Activated CD4-positive, alpha-beta T cell treated with anti-CD3 and anti-CD28 coated beads, Interleukin-2, Interleukin-4, amounts not matched to agents 100 ng/mL and 50 ng/mL, durations not matched to agents 16 hours and 8 hours (primary cell): ENCODE measurements around the gene MEIG1.
"Not testable (repeated sequence)": the region's sequence is repeated elsewhere in the genome, so short reads cannot be mapped to it uniquely, and the experiment has no call there.

Experiments
- DNase-seq: peaks from one replicate; pipeline ENCODE4 v3.0.0-alpha.2; 2020; ENCODE audit warnings: low spot score

MEIG1 gene, protein sequence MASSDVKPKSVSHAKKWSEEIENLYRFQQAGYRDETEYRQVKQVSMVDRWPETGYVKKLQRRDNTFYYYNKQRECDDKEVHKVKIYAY

DNA sequence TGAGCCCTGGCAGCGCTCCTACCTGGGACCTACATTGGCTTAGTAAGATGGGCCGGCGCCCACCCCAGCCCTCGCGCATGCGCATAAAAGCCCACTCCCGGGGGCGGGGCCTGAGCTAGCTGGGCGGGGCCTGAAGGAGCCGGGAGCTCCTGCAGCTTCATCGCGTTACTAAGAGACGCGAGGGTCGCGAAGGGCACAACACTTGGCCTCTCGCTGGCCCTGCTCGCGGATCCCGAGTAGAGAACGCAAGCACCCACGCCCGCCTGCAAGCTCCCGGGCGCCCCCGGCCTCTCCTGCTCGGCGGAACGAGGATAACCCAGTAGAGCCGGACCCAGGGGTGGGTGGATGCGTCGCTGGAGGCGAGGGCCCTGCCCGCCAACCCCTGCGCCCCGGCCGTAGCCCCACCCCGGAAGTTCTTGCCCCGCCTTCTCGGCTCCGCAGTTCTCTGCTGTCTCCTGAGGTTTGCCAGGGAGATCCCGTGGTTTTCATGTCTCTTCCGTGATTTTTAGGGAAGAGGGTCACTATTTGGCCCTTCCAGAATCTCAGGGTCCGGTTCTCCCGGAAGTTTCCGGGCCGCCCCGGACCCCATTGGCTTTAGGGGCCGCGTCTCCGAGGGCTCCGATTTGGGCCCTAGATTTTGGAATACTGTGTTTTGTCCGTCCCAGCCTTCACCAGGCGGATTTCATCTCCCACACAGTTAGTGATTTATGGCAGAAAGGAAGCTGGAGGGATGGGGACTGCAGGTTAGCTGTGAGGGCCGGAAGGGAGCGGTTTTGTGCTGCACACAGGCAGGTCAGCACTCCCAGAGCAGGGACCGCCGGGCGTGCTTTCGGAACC is at the start of gene MEIG1:
Gene MEIG1, plus strand, starts transcription at position 168 of the 837 bp plus-strand sequence. CDS start 7,081 bp downstream, outside the sequence.
- DNase-seq, result peak; percentile 91

DNA sequence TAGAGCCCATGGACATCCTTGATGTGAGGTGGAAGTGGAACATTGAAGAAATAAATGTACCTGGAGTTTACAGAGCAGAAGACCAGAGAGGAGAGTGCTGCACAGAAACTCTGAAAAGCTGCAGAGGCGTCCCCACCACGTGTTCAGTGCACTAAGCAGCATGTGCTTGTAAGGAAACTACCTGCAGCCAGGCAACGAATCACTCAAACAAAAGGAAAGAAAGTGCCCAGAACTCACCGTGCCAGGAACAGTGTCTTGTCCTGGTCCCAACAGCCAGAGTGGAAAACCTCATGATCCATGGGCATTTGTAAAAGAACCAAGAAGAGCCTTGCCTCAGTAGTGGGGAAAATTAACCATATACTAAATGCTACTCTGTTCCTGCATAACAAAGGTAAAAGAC is 48.2 kb upstream of the MEIG1 start:
- DNase-seq, result no peak

DNA sequence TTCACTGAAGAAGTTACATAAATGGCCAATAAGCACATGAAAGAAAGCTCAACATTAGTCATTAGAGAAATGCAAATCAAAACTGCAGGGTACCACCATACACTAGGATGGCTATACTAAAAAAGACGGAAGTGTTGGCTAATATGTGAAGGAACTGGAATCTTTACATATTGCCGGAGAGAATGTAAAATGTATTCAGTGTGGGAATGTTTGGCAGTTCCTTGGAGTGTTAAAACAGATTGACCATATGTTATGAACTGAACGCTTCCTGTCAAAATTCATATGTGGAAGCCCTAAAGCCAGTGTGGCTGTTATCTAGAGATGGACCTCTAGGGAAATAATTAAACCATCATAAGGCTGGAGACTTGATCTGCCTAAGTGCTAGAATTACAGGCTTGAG is 47.4 kb upstream of the MEIG1 start:
- no peak for DNase-seq

DNA sequence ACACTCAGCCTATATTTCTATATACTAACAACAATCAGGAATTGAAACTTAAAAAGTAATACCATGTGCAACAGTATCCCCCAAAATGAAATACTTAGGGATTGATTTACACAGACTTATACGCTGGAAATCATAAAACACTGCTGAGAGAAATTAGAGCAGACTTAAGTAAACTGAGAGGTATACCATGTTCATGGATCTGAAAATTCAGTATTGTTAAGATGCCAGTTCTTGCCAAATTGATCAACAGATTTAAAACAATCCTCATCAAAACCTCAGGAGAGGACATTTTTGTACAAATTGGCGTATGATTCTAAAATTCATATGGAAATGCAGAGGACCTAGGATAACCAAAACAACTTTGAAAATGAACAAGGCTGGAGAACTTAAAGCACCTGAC is 42.6 kb upstream of the MEIG1 start:
- DNase-seq, result no peak

DNA sequence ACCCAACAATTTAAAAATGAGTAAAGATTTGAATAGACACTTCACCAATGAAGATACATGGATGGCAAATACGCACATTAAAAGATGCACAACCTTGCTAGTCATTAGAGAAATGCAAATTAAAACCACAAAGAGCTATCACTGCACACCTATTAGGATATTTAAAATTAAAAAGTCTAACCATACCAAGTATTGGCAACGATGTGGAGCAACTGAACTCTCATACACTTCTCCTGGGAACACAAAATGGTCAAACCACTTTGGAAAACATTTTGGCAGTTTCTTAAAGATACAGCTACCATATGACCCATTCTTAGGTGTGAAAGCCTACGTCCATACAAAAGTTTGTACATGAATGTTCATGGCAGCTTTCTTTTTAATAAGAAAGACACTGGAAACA is 41.4 kb upstream of the MEIG1 start:
- DNase-seq, result no peak

GRCh38 chr10:14918964-14919363 is 40.2 kb upstream of the MEIG1 start:
- no peak for DNase-seq

GRCh38 chr10:14924013-14924412 is 35.2 kb upstream of the MEIG1 start:
- DNase-seq, result no peak

DNA sequence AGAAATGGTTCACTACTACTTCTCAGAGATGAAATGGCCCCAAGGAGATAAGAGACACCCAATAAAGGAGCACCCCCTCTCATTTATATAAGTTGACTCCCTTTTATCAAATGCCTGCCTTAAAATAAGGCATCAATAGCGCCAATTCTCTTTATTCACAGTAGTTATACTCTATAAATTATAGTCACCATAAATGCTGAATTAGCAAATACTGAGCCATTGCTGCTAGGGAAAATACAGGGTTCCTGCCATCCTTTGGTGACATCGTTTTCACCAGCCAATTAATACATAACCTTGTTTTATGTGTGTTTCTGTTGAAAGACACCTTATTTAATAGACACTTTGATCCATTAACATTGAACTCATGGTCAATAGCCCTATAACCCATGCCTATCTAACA is 33.9 kb upstream of the MEIG1 start:
- no peak for DNase-seq

DNA sequence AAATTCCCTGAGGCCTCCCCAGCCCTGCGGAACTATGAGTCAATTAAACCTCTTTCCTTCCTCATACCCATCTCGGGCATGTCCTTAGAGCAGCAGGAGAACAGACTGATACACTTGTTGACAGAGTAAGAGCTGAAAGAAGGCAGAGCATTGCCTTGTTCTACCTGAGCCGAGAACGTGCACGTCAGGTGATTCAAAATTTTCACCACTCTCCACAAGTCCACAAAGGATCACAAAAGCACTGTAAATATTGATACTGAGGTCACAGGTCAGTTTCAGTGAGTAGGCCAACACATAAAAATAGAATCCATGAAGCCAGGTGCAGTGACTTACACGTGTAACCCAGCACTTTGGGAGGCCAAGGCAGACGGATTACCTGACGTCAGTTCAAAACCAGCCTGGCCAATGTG is 33.1 kb upstream of the MEIG1 start:
- DNase-seq, result no peak

DNA sequence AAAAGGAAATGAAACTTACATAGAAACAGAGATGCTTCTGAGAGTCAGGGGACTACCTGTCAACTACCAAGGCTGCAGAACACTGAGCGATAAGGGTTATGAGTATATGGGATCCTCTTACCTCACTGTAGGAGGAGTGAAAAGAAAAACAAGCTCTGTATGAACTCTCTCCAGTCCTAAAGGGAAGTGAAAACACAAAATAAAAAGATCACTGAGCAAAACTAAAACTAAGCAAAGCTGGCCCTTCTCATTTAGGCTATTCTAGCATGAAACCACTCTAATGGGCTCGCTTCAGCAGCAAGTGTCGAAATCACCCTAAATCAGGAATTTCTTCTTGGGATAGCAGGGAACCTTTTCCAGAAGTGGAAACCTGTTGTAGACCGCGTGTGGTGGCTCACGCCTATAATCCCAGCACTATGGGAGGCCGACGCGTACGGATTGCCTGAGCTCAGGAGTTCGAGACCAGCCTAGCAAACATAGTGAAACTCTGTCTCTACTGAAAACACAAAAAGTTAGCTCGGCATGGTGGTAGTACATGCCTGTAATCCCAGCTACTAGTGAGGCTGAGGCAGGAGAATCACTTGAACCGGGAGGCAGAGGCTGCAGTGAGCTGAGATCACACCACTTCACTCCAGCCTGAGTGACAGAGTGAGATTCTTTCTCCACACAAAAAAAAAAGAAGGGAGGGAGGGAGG is 32.3 kb upstream of the MEIG1 start:
- DNase-seq, result no peak

- no peak for DNase-seq
Observed at GRCh38 chr10:14930610-14931009, 28.6 kb upstream of the MEIG1 start.

DNA sequence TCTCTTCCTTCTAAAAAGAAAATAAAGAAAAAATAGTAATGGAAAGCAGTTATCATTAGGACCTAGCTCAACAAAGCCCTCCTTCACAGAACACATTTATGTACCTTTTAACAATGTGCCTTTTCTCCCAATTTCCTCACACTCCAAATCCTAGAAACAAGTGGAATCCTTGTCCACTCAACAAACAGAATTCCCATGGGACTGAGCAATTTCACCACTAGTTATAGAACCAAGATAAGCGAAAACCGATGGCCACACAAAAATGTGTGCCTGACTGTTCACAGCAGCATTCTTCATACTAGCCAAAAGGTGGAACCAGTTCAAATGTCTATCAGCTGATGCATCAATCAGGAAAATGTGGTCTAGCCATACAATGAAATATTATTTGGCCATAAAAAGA is 22.6 kb upstream of the MEIG1 start:
- no peak for DNase-seq

DNA sequence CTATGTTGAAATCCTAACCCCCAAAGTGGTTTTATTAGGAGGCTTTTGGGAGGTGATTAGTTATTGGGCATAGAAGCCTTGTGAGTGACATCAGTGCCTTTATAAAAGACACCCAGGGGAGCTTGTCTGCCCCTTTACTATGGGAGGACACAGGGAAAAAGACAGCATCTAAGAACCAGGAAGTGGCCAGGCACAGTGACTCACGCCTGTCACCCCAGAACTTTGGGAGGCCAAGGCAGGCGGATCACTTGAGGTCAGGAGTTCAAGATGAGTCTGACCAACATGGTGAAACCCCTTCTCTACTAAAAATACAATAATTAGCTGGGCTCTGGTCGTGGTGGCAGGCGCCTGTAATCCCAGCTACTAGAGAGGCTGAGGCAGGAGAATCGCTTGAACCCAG is 20.2 kb upstream of the MEIG1 start:
- peak; percentile 30 for DNase-seq

GRCh38 chr10:14942147-14942949 is 16.8 kb upstream of the MEIG1 start:
- not testable (repeated sequence) for DNase-seq

- not testable (repeated sequence) for DNase-seq
Observed at GRCh38 chr10:14942950-14943338, 16.2 kb upstream of the MEIG1 start.

DNA sequence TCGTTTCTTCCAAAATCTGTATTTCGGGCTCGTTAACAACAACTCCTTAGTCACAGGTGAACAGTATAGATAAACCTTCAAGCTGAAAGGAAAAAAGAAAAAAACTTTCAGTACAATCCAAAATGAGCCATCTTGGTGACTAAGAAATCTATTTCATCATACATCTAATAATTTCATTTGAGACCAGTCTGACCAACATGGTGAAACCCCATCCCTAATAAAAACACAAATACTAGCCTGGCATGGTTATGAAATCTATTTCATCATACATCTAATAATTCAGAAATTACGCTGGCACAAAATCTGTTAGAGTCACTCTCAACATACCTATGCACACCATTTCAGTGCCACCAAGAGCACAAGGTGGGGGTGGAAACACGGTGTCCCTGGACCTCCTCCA is 14.1 kb upstream of the MEIG1 start:
- no peak for DNase-seq

DNA sequence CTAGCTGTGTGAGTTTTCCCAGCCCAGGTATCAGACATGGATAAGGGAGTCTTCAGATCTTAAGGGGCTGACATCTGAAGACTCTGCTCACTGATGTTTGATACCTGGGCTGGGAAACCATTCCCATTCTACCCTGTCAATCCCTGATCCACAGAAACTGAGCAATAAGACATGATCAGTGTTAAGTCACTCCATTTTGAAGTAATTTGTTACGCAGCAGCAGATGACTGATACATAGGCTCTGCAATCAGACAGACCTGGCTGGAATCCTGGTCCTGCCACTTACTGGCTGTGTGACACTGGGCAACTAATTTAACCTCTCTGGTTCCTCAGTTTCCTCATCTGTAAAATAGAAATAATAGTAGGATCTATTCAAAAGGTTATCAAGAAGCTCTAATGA is 11.9 kb upstream of the MEIG1 start:
- no peak for DNase-seq

DNA sequence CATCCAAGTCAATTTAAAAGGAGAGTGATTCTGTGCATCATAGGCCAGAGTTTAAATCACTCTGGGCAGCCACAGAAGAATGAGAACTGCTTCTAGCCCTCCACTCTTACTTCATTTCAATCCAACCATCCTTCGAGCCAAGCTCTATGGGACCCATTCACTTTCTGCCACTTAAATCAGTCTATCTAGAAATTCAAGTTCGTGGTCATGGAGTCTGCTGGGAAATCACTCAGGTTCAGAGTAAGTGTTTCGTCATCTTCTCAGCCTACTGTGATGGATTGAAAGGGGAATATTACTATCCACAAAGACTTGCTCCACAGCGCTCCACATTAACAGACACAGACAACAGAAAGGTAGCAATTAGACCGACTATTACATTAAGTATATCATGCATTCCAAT is 9.9 kb upstream of the MEIG1 start:
- DNase-seq, result no peak

DNA sequence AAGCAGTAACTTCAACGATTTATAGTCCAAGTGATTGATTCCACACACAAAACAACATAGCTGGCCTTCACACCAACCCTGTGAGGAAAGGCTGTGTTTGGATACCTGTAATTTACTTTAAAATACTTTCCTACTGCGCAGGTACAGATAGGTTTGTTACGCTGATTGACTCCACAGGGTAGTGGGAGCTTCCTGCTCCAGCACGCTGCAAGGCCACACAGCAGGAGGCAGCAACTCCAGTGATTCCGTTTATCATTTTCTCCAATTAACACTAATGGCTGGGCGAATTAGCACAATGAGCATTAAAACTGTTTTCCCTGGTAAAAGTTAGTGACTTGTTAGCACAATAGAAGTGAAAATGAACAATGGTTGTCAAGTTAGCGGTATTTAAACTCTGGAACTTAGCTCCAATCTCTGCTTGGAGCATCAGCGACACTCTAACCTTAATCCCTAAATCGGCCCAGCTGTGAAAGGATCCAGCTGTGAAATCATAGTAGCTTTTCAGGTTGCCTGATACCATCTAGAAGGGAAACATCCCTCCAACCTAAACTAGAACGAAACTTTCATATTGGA is 6.3 kb upstream of the MEIG1 start:
- DNase-seq, result no peak

DNA sequence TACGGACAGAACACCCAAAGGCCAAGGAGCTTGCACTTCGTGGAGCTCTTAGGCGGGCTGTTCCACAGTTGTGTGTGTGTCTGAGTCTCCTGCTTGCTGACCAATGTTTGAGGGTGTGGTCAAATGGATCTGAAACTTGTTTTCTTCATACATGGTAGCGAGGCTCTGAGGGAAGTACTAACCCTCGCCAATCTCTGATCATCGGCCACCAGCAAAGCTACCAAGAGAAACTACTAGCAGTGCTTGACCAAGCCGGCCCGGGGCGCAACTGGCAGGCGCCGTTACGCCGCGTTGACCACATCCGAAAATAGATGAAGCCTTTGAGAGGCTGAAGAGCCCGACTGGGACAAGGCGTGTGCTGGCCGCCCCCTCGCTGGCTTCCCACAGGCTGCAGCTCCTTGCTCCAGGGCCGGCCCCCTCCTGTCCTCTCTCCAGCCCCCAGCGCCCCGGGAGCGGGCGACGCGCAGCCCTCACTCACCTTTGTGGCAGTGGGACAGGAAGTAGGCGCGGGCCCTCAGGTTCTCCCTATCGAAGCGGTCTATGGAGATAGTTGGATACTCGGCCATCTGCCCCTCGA is 5.7 kb upstream of the MEIG1 start:
- peak; percentile 24 for DNase-seq

GRCh38 chr10:14954001-14954770 is 5.0 kb upstream of the MEIG1 start, which contains the start of gene DCLRE1C:
DCLRE1C (minus strand) TSS chr10:14954096; CDS start chr10:14954010, 86 bp downstream.
- peak; percentile 93 for DNase-seq
